ENCODE results near the gene USH2A. TPM values are rescaled to one million over a fixed set of nuclear protein-coding genes. Genes with fewer than 3 reads are reported as not detected.

USH2A gene
- total RNA-seq, 1 experiment from 2014 or later: not detected

DNA sequence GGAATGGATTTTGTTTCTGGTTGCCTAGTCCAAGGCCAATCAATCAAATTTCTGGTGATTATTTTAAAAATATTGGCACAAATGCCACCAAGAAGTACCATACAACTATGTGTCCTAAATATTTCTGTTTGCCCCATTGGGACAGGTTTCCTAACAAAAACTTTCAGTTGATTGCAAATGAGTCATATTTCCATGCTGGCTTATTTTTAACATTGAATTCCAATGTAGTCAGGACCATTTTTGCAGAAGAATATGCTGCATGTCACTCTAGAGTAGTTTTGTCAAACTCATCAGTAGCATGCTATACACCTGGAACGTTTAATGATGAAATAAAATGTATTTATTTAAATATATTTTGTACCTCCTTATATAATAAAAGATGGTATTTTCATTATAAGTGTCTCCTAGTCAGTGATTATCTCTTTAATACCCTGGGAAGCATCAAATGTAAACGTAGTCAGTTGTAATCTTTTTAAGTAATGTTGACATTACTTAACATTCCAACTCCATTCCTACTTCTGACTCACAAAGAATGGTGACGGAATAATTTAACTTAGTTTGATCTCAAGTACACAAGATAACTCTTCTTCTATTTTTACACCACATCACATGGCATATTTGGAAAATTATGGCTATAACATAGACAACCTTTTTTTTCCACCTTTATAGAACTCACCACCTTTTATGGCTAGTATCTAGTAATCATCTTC is 39.0 kb upstream of the USH2A start:
- Histone ChIP-seq H3K27me3 (replicated peaks; ENCODE audit: insufficient read depth, low read depth, low read length, poor library complexity) (no peaks in the 10 kb centered on the region), H3K36me3 (ENCODE audit: insufficient read depth, low read length, poor library complexity, severe bottlenecking) (no peaks in the 10 kb centered on the region), H3K9me3 (ENCODE audit: low read depth, low read length, poor library complexity, severe bottlenecking) (no peaks in the 10 kb centered on the region), H3K4me1 (ENCODE audit: insufficient read depth, low read length, poor library complexity, severe bottlenecking) (no peaks in the 10 kb centered on the region), H3K27ac (ENCODE audit: low read depth, low read length, poor library complexity, severe bottlenecking) (no peak overlapping the region), H3K4me3 (ENCODE audit: low read depth, low read length, poor library complexity, severe bottlenecking) (no peak overlapping the region)
- BruUV-seq (replicated peaks): no TSS peak
- no peak for DNase-seq (ENCODE audit: low spot score)
- intact Hi-C loops (cut with micrococcal nuclease; ENCODE audit: unreplicated experiment): no loop called here
- ChIA-PET POLR2A (ENCODE audit: low non-redundant PET) (no interaction called here), CTCF (no interaction called here)
- TF ChIP-seq EZH2 (IDR thresholded peaks at IDR 0.05; ENCODE audit: borderline replicate concordance, low read depth, low read length, poor library complexity, severe bottlenecking): no peak
- TF ChIP-seq, protein P1, sequence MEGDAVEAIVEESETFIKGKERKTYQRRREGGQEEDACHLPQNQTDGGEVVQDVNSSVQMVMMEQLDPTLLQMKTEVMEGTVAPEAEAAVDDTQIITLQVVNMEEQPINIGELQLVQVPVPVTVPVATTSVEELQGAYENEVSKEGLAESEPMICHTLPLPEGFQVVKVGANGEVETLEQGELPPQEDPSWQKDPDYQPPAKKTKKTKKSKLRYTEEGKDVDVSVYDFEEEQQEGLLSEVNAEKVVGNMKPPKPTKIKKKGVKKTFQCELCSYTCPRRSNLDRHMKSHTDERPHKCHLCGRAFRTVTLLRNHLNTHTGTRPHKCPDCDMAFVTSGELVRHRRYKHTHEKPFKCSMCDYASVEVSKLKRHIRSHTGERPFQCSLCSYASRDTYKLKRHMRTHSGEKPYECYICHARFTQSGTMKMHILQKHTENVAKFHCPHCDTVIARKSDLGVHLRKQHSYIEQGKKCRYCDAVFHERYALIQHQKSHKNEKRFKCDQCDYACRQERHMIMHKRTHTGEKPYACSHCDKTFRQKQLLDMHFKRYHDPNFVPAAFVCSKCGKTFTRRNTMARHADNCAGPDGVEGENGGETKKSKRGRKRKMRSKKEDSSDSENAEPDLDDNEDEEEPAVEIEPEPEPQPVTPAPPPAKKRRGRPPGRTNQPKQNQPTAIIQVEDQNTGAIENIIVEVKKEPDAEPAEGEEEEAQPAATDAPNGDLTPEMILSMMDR (conservative IDR thresholded peaks at IDR 0.05; ENCODE audit: low read depth, low read length): no peak

DNA sequence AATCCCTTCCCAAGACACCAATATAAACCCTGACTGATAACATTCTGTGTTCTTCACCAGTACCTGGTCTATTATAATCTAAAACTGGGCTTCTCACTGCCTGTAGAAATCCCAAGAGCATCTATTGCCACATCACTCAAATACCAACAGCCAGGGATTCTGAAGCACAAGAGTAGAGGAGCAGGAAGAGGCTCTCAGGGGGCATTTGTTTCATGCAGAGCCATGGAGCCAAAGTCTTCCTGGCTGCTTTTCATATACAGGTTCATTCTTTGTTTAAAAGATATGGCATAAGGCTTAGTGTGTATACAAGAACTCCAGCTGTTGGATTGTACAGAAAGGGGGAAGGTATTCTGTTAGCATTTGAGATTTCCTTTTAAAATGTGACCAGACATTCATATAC is 38.2 kb upstream of the USH2A start:
- ChIA-PET CTCF (no interaction called here), POLR2A (ENCODE audit: low non-redundant PET) (no interaction called here)
- Histone ChIP-seq H3K4me3 (ENCODE audit: low read depth, low read length, poor library complexity, severe bottlenecking) (no peak overlapping the region), H3K27me3 (replicated peaks; ENCODE audit: insufficient read depth, low read depth, low read length, poor library complexity) (no peaks in the 10 kb centered on the region), H3K9me3 (ENCODE audit: low read depth, low read length, poor library complexity, severe bottlenecking) (no peaks in the 10 kb centered on the region), H3K4me1 (ENCODE audit: insufficient read depth, low read length, poor library complexity, severe bottlenecking) (no peaks in the 10 kb centered on the region), H3K27ac (ENCODE audit: low read depth, low read length, poor library complexity, severe bottlenecking) (no peak overlapping the region), H3K36me3 (ENCODE audit: insufficient read depth, low read length, poor library complexity, severe bottlenecking) (no peaks in the 10 kb centered on the region)
- BruUV-seq (replicated peaks): no TSS peak
- DNase-seq (ENCODE audit: low spot score): peak; percentile 19
- intact Hi-C loops (cut with micrococcal nuclease; ENCODE audit: unreplicated experiment): no loop called here
- no peak for TF ChIP-seq EZH2 (IDR thresholded peaks at IDR 0.05; ENCODE audit: borderline replicate concordance, low read depth, low read length, poor library complexity, severe bottlenecking)
- TF ChIP-seq, protein P1 (conservative IDR thresholded peaks at IDR 0.05; ENCODE audit: low read depth, low read length): no peak

GRCh38 chr1:216459651-216460207 is 36.5 kb upstream of the USH2A start:
- no TSS peak for BruUV-seq (replicated peaks)
- ChIA-PET CTCF (no interaction called here), POLR2A (ENCODE audit: low non-redundant PET) (no interaction called here)
- TF ChIP-seq, protein P1 (conservative IDR thresholded peaks at IDR 0.05; ENCODE audit: low read depth, low read length): no peak
- TF ChIP-seq EZH2 (IDR thresholded peaks at IDR 0.05; ENCODE audit: borderline replicate concordance, low read depth, low read length, poor library complexity, severe bottlenecking): no peak
- intact Hi-C loops (cut with micrococcal nuclease; ENCODE audit: unreplicated experiment): no loop called here
- H3K9me3 ChIP-seq (ENCODE audit: low read depth, low read length, poor library complexity, severe bottlenecking): no peaks in the 10 kb centered on the region
- H3K4me1 ChIP-seq (ENCODE audit: insufficient read depth, low read length, poor library complexity, severe bottlenecking): no peaks in the 10 kb centered on the region
- no peaks in the 10 kb centered on the region for H3K27me3 ChIP-seq (replicated peaks; ENCODE audit: insufficient read depth, low read depth, low read length, poor library complexity)
- no peak overlapping the region for H3K4me3 ChIP-seq (ENCODE audit: low read depth, low read length, poor library complexity, severe bottlenecking)
- no peak for DNase-seq (ENCODE audit: low spot score)
- H3K36me3 ChIP-seq (ENCODE audit: insufficient read depth, low read length, poor library complexity, severe bottlenecking): no peaks in the 10 kb centered on the region
- no peak overlapping the region for H3K27ac ChIP-seq (ENCODE audit: low read depth, low read length, poor library complexity, severe bottlenecking)

Measured in A673 (cell line).